Uterus (tissue), 2 donors: ENCODE measurements around the gene INPP5A.
"Not testable (repeated sequence)": the region's sequence is repeated elsewhere in the genome, so short reads cannot be mapped to it uniquely, and the experiment has no call there.

ENCODE experiments used
- POLR2A ChIP-seq, 2 donors: fragments of 450-650 bp; IDR thresholded peaks; one replicate each; pipeline ENCODE4 v1.6.1; 2016; ENCODE audit warnings: antibody characterized with exemption in 2 of 2, mild to moderate bottlenecking in 1 of 2, moderate library complexity in 1 of 2
- TF ChIP-seq, protein P1 (sequence below), 4 experiments: fragments of 200-600 bp in 2 of 4; fragments of 450-650 bp in 2 of 4; sonication (generic) in 2 of 4; IDR thresholded peaks; one replicate each; pipeline ENCODE4 v1.5.1; 2016 to 2019; ENCODE audit warnings: antibody characterized with exemption in 4 of 4, mild to moderate bottlenecking in 2 of 4, moderate library complexity in 1 of 4

GRCh38 chr10:132599023-132599618, 61.5 kb downstream of the INPP5A start:
- TF ChIP-seq, protein P1, sequence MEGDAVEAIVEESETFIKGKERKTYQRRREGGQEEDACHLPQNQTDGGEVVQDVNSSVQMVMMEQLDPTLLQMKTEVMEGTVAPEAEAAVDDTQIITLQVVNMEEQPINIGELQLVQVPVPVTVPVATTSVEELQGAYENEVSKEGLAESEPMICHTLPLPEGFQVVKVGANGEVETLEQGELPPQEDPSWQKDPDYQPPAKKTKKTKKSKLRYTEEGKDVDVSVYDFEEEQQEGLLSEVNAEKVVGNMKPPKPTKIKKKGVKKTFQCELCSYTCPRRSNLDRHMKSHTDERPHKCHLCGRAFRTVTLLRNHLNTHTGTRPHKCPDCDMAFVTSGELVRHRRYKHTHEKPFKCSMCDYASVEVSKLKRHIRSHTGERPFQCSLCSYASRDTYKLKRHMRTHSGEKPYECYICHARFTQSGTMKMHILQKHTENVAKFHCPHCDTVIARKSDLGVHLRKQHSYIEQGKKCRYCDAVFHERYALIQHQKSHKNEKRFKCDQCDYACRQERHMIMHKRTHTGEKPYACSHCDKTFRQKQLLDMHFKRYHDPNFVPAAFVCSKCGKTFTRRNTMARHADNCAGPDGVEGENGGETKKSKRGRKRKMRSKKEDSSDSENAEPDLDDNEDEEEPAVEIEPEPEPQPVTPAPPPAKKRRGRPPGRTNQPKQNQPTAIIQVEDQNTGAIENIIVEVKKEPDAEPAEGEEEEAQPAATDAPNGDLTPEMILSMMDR (IDR thresholded peaks at IDR 0.05): not testable (repeated sequence)
- not testable (repeated sequence) for TF ChIP-seq POLR2A (IDR thresholded peaks at IDR 0.05)
